Measurements from ENCODE around the gene VPS39. TPM values are rescaled to one million over a fixed set of nuclear protein-coding genes. Genes with fewer than 3 reads are reported as not detected.
A peak's percentile ranks its signal among the peaks of the same experiment; 100 is the strongest.

The VPS39 gene
- total RNA-seq, 1 donor: 58.4 TPM

DNA sequence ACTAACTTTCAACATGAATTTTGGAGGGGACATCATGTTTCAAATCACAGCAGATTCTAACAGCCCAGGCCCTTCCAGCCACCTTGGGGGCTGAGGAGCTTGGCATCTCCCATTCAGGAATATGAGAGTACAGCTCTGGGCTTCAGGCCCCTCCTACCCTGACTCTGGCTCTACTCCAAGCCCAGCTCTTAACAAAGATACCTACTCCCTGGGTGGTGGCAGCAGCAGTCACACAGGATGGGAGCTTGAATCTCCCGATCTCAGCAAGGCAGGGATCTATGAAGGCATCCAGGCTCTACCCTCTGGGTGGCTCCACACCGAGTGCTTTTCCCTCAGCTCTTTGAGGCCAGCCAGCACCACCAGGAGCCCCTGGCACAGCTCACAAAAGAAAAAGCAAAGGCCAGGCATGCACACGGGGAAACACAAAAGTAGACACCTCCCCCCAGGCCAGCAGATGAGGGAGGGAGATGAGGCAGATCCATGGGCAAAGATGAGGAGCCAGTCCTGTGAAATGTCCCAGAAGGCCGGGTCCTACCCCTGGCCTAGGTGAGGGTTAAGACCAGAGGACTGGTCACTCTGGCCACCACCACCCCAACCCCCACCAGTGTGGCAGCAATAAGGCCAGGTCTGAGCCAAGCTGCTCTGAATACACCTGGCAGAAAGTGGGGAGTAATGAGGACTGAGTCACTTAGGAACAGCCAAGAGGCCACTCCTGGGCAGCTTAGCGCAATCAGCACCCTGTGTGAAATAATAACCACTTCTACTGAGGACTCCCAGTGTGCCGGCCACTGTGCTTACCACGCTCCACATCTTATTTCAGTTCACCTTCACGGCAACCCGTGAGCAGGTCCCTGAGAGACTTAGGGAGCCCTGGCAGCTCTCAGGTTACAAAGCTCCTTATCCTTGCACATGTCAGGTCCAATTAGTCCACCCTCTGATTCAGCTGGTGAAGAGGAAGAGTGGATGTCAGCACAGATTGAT, 76.0 kb downstream of the VPS39 start:
- no peak for DNase-seq (ENCODE audit: low read depth in 2 of 3, low spot score in 2 of 3)

DNA sequence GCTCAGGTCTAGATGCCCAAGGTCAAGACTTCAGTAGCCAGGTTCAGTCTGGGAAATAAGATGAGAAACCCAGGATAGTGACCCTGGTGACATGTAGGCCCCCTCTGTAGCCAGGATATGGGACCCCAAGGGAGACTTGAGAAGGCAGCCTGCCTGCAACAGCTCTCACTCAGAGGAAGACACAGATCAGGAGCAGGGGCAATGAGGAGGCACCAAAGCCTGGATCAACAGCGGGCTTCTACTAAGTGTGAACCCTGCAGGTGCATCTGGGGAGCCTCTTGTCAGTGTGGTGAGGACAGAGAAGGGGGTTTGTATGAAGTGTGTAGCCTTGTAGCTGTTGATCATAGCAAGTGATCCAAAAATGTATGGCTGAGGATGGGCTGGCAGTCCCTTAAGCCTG, 77.1 kb downstream of the VPS39 start:
- no peak for DNase-seq (ENCODE audit: low read depth in 2 of 3, low spot score in 2 of 3)

DNA sequence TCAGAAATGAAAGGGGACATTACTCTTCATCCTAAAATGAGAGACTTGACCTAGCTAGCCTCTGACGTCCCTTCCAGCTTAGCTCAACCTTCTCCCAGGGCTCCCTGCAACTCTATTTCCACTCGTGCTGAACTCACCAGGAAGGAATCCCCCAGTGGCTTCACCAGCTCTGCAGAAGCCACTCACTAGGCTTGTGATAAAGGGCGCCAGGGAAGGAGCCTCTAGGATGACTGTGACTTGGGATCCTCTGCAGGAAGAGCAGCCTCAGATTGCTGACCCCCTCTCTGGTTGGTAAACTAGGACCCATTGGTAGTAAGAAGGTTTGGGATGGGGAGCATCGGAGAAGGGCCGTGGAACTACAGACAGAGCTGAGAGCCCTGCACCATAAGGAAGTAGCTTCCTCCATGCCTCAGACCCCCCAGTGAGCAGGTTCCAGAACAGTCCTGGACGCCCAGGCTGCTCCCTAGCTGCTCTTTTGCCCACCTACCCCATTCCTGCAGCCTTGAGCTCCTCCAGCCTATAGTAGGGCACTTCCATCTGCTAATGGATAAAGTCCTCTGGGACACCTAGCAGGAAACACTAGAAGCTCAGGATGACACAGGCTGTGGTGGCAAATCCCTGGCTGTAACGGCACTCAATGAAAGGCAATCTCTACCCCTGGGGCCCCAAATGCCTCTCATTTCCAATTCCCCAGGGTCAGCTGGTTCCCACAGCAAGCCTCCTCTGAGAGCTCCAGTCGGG, 77.7 kb downstream of the VPS39 start:
- no peak for DNase-seq (ENCODE audit: low read depth in 2 of 3, low spot score in 2 of 3)

GRCh38 chr15:42129364-42129763, 78.7 kb downstream of the VPS39 start:
- no peak for DNase-seq (ENCODE audit: low read depth in 2 of 3, low spot score in 2 of 3)

- DNase-seq (ENCODE audit: low read depth in 2 of 3, low spot score in 2 of 3): no peak
These were observed 79.6 kb downstream of the VPS39 start for GRCh38 chr15:42128476-42128875.

- DNase-seq (ENCODE audit: low read depth in 2 of 3, low spot score in 2 of 3): no peak
These were observed 84.6 kb downstream of the VPS39 start for GRCh38 chr15:42123546-42123945.

- DNase-seq (ENCODE audit: low read depth in 2 of 3, low spot score in 2 of 3): no peak
These were observed 86.4 kb downstream of the VPS39 start for GRCh38 chr15:42121682-42122081.

GRCh38 chr15:42121021-42121420, 87.1 kb downstream of the VPS39 start:
- DNase-seq (ENCODE audit: low read depth in 2 of 3, low spot score in 2 of 3): no peak

DNA sequence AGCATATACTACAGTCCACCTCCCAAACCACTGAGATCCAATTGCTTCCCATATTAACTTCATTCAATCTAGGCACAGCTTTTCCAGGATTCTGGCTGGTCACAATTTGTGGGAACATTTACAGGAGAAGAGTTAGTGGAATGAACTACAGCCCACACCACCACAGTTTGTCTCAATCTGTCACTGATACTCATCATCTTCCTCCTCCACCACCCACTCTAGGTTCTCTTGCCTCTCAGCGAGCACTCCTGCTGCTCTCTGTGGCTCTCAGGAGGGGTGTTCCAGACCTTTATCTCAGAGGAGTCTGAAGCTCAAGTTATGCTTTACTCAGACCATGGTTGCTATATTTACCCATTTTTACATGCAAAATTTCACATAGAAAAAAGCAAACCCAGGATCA, 87.8 kb downstream of the VPS39 start:
- no peak for DNase-seq (ENCODE audit: low read depth in 2 of 3, low spot score in 2 of 3)

GRCh38 chr15:42119446-42119760, 88.7 kb downstream of the VPS39 start:
- DNase-seq (ENCODE audit: low read depth in 2 of 3, low spot score in 2 of 3): no peak

DNA sequence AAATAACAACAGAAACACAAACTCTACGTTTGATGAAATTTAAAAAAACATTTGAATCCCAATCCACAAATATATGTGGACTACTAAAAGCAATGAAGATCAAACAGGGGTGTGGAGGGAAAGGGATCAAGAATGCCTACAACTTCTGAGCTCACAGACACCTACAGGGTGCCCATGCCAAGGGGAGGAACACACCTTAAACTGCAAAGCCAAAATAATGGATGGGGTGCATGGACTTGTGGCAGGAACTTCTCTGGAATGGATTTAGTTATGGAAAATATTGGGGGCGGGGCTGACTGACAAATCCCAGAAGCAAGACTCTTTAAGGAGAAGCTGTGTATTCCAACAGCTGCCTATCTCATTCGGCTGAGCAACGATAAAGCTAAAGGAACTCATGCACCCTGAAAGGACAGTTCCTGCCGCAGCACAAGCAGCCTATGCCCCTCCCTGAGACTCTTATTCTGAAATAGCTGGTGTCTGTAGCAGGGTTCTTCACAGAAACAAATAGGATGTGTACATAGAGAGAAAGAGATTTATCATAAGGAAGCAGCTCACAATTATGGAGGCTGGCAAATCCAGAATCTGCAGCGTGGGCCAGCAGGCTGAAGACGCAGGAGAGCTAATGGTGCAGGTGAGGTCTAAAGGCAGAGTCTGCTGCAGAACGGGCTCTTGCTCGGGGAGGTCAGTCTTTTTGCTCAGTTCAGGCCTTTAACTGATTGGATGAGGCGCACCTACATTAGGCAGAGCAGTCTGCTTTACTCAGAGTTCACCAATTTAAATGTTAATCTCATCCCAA, 89.3 kb downstream of the VPS39 start:
- peak in 1 of 3 donors; percentile 35 for DNase-seq (ENCODE audit: low read depth in 2 of 3, low spot score in 2 of 3)

DNA sequence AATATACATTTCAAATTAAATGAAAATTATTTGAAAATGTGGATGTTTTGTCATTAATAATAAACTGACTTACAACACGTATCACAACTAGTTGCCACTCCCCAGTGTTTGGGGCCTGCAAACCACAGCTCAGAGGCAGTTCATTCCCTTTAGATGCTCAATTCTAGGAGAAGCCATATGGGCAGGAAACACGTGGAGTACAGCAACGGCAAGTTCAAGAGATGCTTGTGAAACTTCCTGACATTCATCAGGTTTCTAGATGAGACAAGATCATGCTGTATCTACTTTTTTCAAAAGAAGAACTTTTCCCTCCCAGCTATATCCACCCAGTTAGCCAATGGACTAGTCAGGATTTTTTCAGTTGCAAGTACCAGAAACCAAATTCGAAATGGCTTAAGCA, 96.2 kb downstream of the VPS39 start:
- DNase-seq (ENCODE audit: low read depth in 2 of 3, low spot score in 2 of 3): no peak

GRCh38 chr15:42110367-42110766, 97.7 kb downstream of the VPS39 start:
- DNase-seq (ENCODE audit: low read depth in 2 of 3, low spot score in 2 of 3): no peak

GRCh38 chr15:42108806-42109205, 99.3 kb downstream of the VPS39 start:
- peak in 1 of 3 donors; percentile 31 for DNase-seq (ENCODE audit: low read depth in 2 of 3, low spot score in 2 of 3)

Small RNA genes within 50 kb of the gene (small RNA-seq; reads per million reads assigned to genes)
- 14.7 reads per million, percentile 94 among the genes with 10 or more reads in this experiment for gene MIR627

Other genes starting within 250 kb of the VPS39 start
- gene EHD4, start 235.7 kb downstream of the VPS39 start, total RNA-seq: 6.7 TPM
- gene PLA2G4E, start 187.3 kb downstream of the VPS39 start, total RNA-seq: not detected
- gene PLA2G4D, start 113.7 kb downstream of the VPS39 start, total RNA-seq: not detected
- gene PLA2G4F, start 51.7 kb downstream of the VPS39 start, total RNA-seq: not detected
- 24.2 TPM for gene GANC, start 64.9 kb upstream of the VPS39 start, total RNA-seq
- gene TMEM87A, start 65.1 kb upstream of the VPS39 start, total RNA-seq: 29.6 TPM
- 3.0 TPM for gene CAPN3, start 151.2 kb upstream of the VPS39 start, total RNA-seq